Measurements from ENCODE around the gene GSG1L. TPM values are rescaled to one million over a fixed set of nuclear protein-coding genes. Genes with fewer than 3 reads are reported as not detected.

The GSG1L gene
- total and polyA plus RNA-seq, 9 of the 15 experiments (the other 6 are each of a cell fraction or from before 2014, with no cell fraction given), result not detected

GRCh38 chr16:27883576-27883975, 179.9 kb downstream of the GSG1L start:
- DNase-seq (ENCODE audit: extremely low read depth in 1 of 4, low spot score in 3 of 4) (no peak), ATAC-seq (no peak), FAIRE-seq (no peak)
- Histone ChIP-seq H3K9ac (ENCODE audit: insufficient read depth in 1 of 2, low read depth in 2 of 2, low read length in 2 of 2) (no peak overlapping the region), H3K36me3 (ENCODE audit: control insufficient read depth, insufficient read depth, low read length) (no peaks in the 10 kb centered on the region), H3K9me3 (replicated peaks; ENCODE audit: control insufficient read depth, insufficient read depth, low read depth, low read length) (no peaks in the 10 kb centered on the region), H3K4me3 (no peak overlapping the region), H3K27ac (ENCODE audit: extremely low read depth, low read depth, low read length) (no peak overlapping the region), H3K79me2 (ENCODE audit: control insufficient read depth, insufficient read depth, low read length) (no peaks in the 10 kb centered on the region), H4K20me1 (replicated peaks; ENCODE audit: control insufficient read depth, insufficient read depth, low read length) (no peaks in the 10 kb centered on the region; the same call in 1 of the 2 replicates), H3K9me1 (ENCODE audit: control insufficient read depth, insufficient read depth, low read length) (no peaks in the 10 kb centered on the region), H3K27me3 (ENCODE audit: control insufficient read depth in 2 of 2, insufficient read depth in 2 of 2, low read length in 2 of 2) (peaks cover 0 to 17% of the 10 kb centered on the region in 2 experiments; a peak in 2 of 5 replicates), H3K4me1 (replicated peaks in 1 of 2; ENCODE audit: control insufficient read depth in 2 of 2, insufficient read depth in 2 of 2, low read length in 2 of 2) (no peaks in the 10 kb centered on the region), H2AFZ (ENCODE audit: low read depth, low read length) (no peak overlapping the region), H3K4me2 (ENCODE audit: insufficient read depth, low read length) (no peak overlapping the region)
- whole genome bisulfite sequencing (ENCODE audit: insufficient coverage, low coverage, missing lambda C conversion rate), result 1% methylated on average over 5 of the region's 5 CpGs
- intact Hi-C loops (cut with micrococcal nuclease), result no loop called here
- in situ Hi-C loops (cut with MboI), result no loop called here
- CTCF ChIA-PET (ENCODE audit: low intra/inter-chr PET ratio), result no interaction called here
- TF ChIP-seq NRF1 (conservative IDR thresholded peaks at IDR 0.05 in 1 of 2, IDR thresholded peaks at IDR 0.05 in 1 of 2) (no peak), ARID3B (CRISPR knock-in tag; IDR thresholded peaks at IDR 0.05; ENCODE audit: borderline replicate concordance) (no peak), NUFIP1 (IDR thresholded peaks at IDR 0.05; ENCODE audit: partially characterized antibody) (no peak), CBFA2T3 (IDR thresholded peaks at IDR 0.05) (no peak), ZNF75A (CRISPR knock-in tag; IDR thresholded peaks at IDR 0.05) (no peak), RFX1 (IDR thresholded peaks at IDR 0.05) (no peak), MAFG (tag; conservative IDR thresholded peaks at IDR 0.05) (no peak), RNF219 (CRISPR knock-in tag; IDR thresholded peaks at IDR 0.05) (no peak)
- POLR2A ChIA-PET, result interaction anchor here (0.6 kb wide), 1 partner anchor 60 kb away, joined by 3 read pairs; no protein-coding TSS in a partner anchor
- no TSS peak for BruUV-seq (replicated peaks)

All from K562 (cell line).